ENCODE data around the gene TRPC4. TPM values are rescaled to one million over a fixed set of nuclear protein-coding genes. Genes with fewer than 3 reads are reported as not detected.

The TRPC4 gene
- under 0.01 TPM in 1 of 2 replicates, not detected in the other for total RNA-seq

GRCh38 chr13:37869756-37870488, at the start of gene TRPC4:
TRPC4 (minus strand) TSS chr13:37869772; CDS start chr13:37783333, 86,439 bp downstream.

GRCh38 chr13:37598597-37598996, 271.0 kb downstream of the TRPC4 start, which contains the start of gene POSTN:
POSTN (minus strand) TSS chr13:37598768; CDS start chr13:37598726, 42 bp downstream.

Small RNAs within 50 kb of the gene (small RNA-seq; reads per million reads assigned to genes)
- not detected for gene RNA5SP26
